ACHN (cell line): ENCODE measurements around the gene PRRC2C.
"Not testable (repeated sequence)": the region's sequence is repeated elsewhere in the genome, so short reads cannot be mapped to it uniquely, and the experiment has no call there.

Experiments used
- DNase-seq: peaks from one replicate; pipeline ENCODE4 v3.0.0-alpha.2; 2015
- in situ Hi-C: cut with HindIII; loops from 2 replicates; pipeline ENCODE4 v1.10.0; 2017; ENCODE audit warnings: low sequenced_read_pairs, low pct_ligation_motif_present, low pct_unique_long_range_greater_than_20kb

Gene PRRC2C

GRCh38 chr1:171488190-171488929 is 3.0 kb downstream of the PRRC2C start:
- in situ Hi-C loops = no loop called here
- no peak for DNase-seq

- DNase-seq = no peak
- in situ Hi-C loops = no loop called here
Measured at GRCh38 chr1:171494076-171494475, 8.7 kb downstream of the PRRC2C start.

GRCh38 chr1:171495444-171495843 is 10.1 kb downstream of the PRRC2C start:
- DNase-seq = no peak
- in situ Hi-C loops = no loop called here

GRCh38 chr1:171500304-171500703 is 15.0 kb downstream of the PRRC2C start:
- in situ Hi-C loops = no loop called here

GRCh38 chr1:171500803-171501202 is 15.5 kb downstream of the PRRC2C start:
- in situ Hi-C loops = no loop called here
- DNase-seq = no peak

More at GRCh38 chr1:171500304-171500703, 15.0 kb downstream of the PRRC2C start:
- DNase-seq = no peak

GRCh38 chr1:171501305-171502024 is 16.1 kb downstream of the PRRC2C start:
- DNase-seq = no peak
- in situ Hi-C loops = no loop called here

GRCh38 chr1:171506525-171507304 is 21.4 kb downstream of the PRRC2C start:
- in situ Hi-C loops = no loop called here

GRCh38 chr1:171507435-171507834 is 22.1 kb downstream of the PRRC2C start:
- in situ Hi-C loops = no loop called here
- DNase-seq = no peak

More at GRCh38 chr1:171506525-171507304, 21.4 kb downstream of the PRRC2C start:
- no peak for DNase-seq

- in situ Hi-C loops = no loop called here
- no peak for DNase-seq
Measured at GRCh38 chr1:171509191-171509590, 23.9 kb downstream of the PRRC2C start.

GRCh38 chr1:171513743-171514142 is 28.4 kb downstream of the PRRC2C start:
- DNase-seq = no peak
- in situ Hi-C loops = no loop called here

- DNase-seq = no peak
- in situ Hi-C loops = no loop called here
Measured at GRCh38 chr1:171515299-171515698, 30.0 kb downstream of the PRRC2C start.

GRCh38 chr1:171515741-171516140 is 30.4 kb downstream of the PRRC2C start:
- no peak for DNase-seq
- in situ Hi-C loops = no loop called here

- DNase-seq = no peak
- in situ Hi-C loops = no loop called here
Measured at GRCh38 chr1:171521567-171521966, 36.2 kb downstream of the PRRC2C start.

GRCh38 chr1:171530676-171531075 is 45.3 kb downstream of the PRRC2C start:
- in situ Hi-C loops = no loop called here
- DNase-seq = no peak

- no peak for DNase-seq
- in situ Hi-C loops = no loop called here
Measured at GRCh38 chr1:171532520-171532919, 47.2 kb downstream of the PRRC2C start.

GRCh38 chr1:171545523-171545922 is 60.2 kb downstream of the PRRC2C start:
- in situ Hi-C loops = no loop called here
- DNase-seq = no peak

GRCh38 chr1:171550050-171550449 is 64.7 kb downstream of the PRRC2C start:
- in situ Hi-C loops = no loop called here

GRCh38 chr1:171550598-171551100 is 65.3 kb downstream of the PRRC2C start:
- in situ Hi-C loops, DNase-seq: not testable (repeated sequence)

More at GRCh38 chr1:171550050-171550449, 64.7 kb downstream of the PRRC2C start:
- no peak for DNase-seq

GRCh38 chr1:171553960-171554359 is 68.6 kb downstream of the PRRC2C start:
- peak; percentile 62 for DNase-seq
- in situ Hi-C loops = not testable (repeated sequence)
